ENCODE measurements around the gene TKFC. TPM values are rescaled to one million over a fixed set of nuclear protein-coding genes. Genes with fewer than 3 reads are reported as not detected.

TKFC gene
- polyA plus RNA-seq, 4 donors = 240 to 1,038 (median 445) TPM

GRCh38 chr11:61337706-61338470, 4.9 kb downstream of the TKFC start:
- peaks cover 0 to 67% (median 14%) of the 10 kb centered on the region in 3 donors for H3K36me3 ChIP-seq (ENCODE audit: control insufficient read depth in 3 of 3, insufficient read depth in 2 of 3, low read depth in 1 of 3, low read length in 3 of 3)
- no peak overlapping the region for H3K4me3 ChIP-seq (ENCODE audit: low read depth in 1 of 3, low read length in 3 of 3)
- H3K4me1 ChIP-seq (ENCODE audit: control insufficient read depth in 3 of 3, insufficient read depth in 2 of 3, low read depth in 1 of 3, low read length in 2 of 3) = peaks cover 0 to 28% (median 2%) of the 10 kb centered on the region in 3 donors
- H3K9me3 ChIP-seq (ENCODE audit: control insufficient read depth in 2 of 2, insufficient read depth in 1 of 2, low read depth in 1 of 2, low read length in 1 of 2) = no peaks in the 10 kb centered on the region
- 93 to 96% (median 95%) methylated on average over 15 of the region's 15 CpGs for WGBS, 3 donors
- FAIRE-seq (no peak), DNase-seq (no peak)
- H3K27ac ChIP-seq (ENCODE audit: low read depth in 1 of 3, low read length in 2 of 3) = no peak overlapping the region
- H3K27me3 ChIP-seq (ENCODE audit: control insufficient read depth in 3 of 3, insufficient read depth in 3 of 3, low read length in 3 of 3) = no peaks in the 10 kb centered on the region

DNA sequence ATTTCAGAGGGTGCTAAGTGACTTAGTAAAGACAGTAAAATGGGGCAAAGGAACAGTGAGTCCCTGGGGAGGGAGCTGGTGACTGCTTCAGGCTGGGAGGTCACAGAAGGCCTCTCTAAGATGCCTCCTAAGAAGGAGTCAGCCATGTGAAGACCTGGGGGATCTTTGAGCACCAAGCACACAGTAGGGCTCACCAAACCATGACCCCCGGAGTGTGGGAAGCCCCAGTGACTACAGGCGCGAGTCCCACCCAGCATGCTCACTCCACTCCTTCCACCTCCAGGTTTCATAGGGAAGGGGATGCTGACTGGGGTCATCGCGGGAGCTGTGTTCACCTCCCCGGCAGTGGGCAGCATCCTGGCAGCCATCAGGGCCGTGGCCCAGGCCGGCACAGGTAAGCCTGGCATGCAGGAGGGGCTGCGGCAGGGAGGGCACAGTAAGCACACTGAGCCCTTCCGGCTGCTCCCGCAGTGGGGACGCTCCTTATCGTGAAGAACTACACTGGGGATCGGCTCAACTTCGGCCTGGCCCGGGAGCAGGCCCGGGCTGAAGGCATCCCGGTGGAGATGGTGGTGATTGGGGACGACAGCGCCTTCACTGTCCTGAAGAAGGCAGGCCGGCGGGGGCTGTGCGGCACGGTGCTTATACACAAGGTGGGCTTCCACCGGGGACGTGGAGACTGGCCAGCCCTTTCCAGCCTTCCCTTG, 5.9 kb downstream of the TKFC start:
- H3K36me3 ChIP-seq (ENCODE audit: control insufficient read depth in 3 of 3, insufficient read depth in 2 of 3, low read depth in 1 of 3, low read length in 3 of 3) = peaks cover 0 to 77% (median 18%) of the 10 kb centered on the region in 3 donors
- 91 to 94% (median 92%) methylated on average over 25 to 26 of the region's 26 CpGs for WGBS, 3 donors
- no peak overlapping the region for H3K27ac ChIP-seq (ENCODE audit: low read depth in 1 of 3, low read length in 2 of 3)
- no peaks in the 10 kb centered on the region for H3K9me3 ChIP-seq (ENCODE audit: control insufficient read depth in 2 of 2, insufficient read depth in 1 of 2, low read depth in 1 of 2, low read length in 1 of 2)
- H3K4me3 ChIP-seq (ENCODE audit: low read depth in 1 of 3, low read length in 3 of 3) = no peak overlapping the region
- no peaks in the 10 kb centered on the region for H3K27me3 ChIP-seq (ENCODE audit: control insufficient read depth in 3 of 3, insufficient read depth in 3 of 3, low read length in 3 of 3)
- peaks cover 0 to 22% (median 2%) of the 10 kb centered on the region in 3 donors for H3K4me1 ChIP-seq (ENCODE audit: control insufficient read depth in 3 of 3, insufficient read depth in 2 of 3, low read depth in 1 of 3, low read length in 2 of 3)
- FAIRE-seq = no peak
- no peak for DNase-seq

GRCh38 chr11:61339490-61339878, 6.5 kb downstream of the TKFC start:
- WGBS, 3 donors = 81 to 86% (median 82%) methylated on average over 4 of the region's 4 CpGs
- H3K4me1 ChIP-seq (ENCODE audit: control insufficient read depth in 3 of 3, insufficient read depth in 2 of 3, low read depth in 1 of 3, low read length in 2 of 3) = peaks cover 0 to 18% (median 2%) of the 10 kb centered on the region in 3 donors
- H3K36me3 ChIP-seq (ENCODE audit: control insufficient read depth in 3 of 3, insufficient read depth in 2 of 3, low read depth in 1 of 3, low read length in 3 of 3) = peaks cover 0 to 82% (median 18%) of the 10 kb centered on the region in 3 donors
- DNase-seq = no peak
- no peak overlapping the region for H3K4me3 ChIP-seq (ENCODE audit: low read depth in 1 of 3, low read length in 3 of 3)
- no peak for FAIRE-seq
- no peaks in the 10 kb centered on the region for H3K27me3 ChIP-seq (ENCODE audit: control insufficient read depth in 3 of 3, insufficient read depth in 3 of 3, low read length in 3 of 3)
- H3K27ac ChIP-seq (ENCODE audit: low read depth in 1 of 3, low read length in 2 of 3) = no peak overlapping the region
- H3K9me3 ChIP-seq (ENCODE audit: control insufficient read depth in 2 of 2, insufficient read depth in 1 of 2, low read depth in 1 of 2, low read length in 1 of 2) = no peaks in the 10 kb centered on the region

DNA sequence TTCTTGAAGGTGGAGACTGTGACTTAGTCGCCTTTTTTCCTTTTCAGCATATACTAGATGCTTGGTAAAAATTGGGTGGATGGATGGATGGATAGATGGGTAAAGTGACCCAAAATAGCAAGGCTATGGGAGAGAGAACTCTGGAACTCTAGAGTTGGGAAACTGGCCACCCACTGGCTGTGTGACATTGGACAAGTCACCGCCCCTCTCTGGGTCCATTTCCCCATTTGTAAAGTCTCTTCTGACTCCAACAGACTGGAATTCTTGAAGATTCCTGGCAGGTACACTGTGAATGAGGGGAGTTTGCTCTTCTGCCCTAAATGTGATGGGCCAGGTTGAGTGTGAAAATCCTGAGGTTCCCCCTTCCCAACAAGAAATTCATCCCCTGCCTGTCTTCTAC, 8.0 kb downstream of the TKFC start:
- Histone ChIP-seq H3K9me3 (ENCODE audit: control insufficient read depth in 2 of 2, insufficient read depth in 1 of 2, low read depth in 1 of 2, low read length in 1 of 2) (no peaks in the 10 kb centered on the region), H3K4me3 (ENCODE audit: low read depth in 1 of 3, low read length in 3 of 3) (no peak overlapping the region), H3K27me3 (ENCODE audit: control insufficient read depth in 3 of 3, insufficient read depth in 3 of 3, low read length in 3 of 3) (no peaks in the 10 kb centered on the region), H3K36me3 (ENCODE audit: control insufficient read depth in 3 of 3, insufficient read depth in 2 of 3, low read depth in 1 of 3, low read length in 3 of 3) (peaks cover 0 to 91% (median 31%) of the 10 kb centered on the region in 3 donors), H3K27ac (ENCODE audit: low read depth in 1 of 3, low read length in 2 of 3) (no peak overlapping the region), H3K4me1 (ENCODE audit: control insufficient read depth in 3 of 3, insufficient read depth in 2 of 3, low read depth in 1 of 3, low read length in 2 of 3) (peaks cover 0 to 26% (median 2%) of the 10 kb centered on the region in 3 donors)
- DNase-seq (no peak), FAIRE-seq (no peak)
- WGBS, 3 donors = 95 to 100% (median 97%) methylated on average over 2 of the region's 2 CpGs

DNA sequence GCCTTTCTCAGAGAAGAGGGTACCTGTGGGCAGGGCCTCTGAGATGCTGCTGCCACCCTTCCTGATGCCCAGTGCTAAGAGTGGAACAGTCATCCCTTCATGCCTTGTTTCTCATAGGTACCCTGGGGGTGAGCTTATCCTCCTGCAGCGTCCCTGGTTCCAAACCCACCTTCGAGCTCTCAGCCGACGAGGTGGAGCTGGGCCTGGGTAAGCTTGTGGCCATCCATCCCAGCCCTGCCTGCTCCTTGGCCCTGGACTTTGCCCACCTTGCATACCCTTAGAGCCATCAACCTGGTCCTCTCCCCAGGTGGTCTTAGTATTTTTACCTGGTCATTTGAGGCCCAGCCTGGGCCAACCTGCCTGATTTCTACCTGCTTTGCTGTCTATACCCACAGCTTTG, 8.7 kb downstream of the TKFC start:
- Histone ChIP-seq H3K27me3 (ENCODE audit: control insufficient read depth in 3 of 3, insufficient read depth in 3 of 3, low read length in 3 of 3) (no peaks in the 10 kb centered on the region), H3K36me3 (ENCODE audit: control insufficient read depth in 3 of 3, insufficient read depth in 2 of 3, low read depth in 1 of 3, low read length in 3 of 3) (peaks cover 0 to 94% (median 36%) of the 10 kb centered on the region in 3 donors), H3K4me3 (ENCODE audit: low read depth in 1 of 3, low read length in 3 of 3) (no peak overlapping the region), H3K9me3 (ENCODE audit: control insufficient read depth in 2 of 2, insufficient read depth in 1 of 2, low read depth in 1 of 2, low read length in 1 of 2) (no peaks in the 10 kb centered on the region), H3K4me1 (ENCODE audit: control insufficient read depth in 3 of 3, insufficient read depth in 2 of 3, low read depth in 1 of 3, low read length in 2 of 3) (peaks cover 0 to 28% (median under 1%) of the 10 kb centered on the region in 3 donors), H3K27ac (ENCODE audit: low read depth in 1 of 3, low read length in 2 of 3) (no peak overlapping the region)
- no peak for FAIRE-seq
- 89 to 93% (median 93%) methylated on average over 4 of the region's 4 CpGs for WGBS, 3 donors
- DNase-seq = no peak

DNA sequence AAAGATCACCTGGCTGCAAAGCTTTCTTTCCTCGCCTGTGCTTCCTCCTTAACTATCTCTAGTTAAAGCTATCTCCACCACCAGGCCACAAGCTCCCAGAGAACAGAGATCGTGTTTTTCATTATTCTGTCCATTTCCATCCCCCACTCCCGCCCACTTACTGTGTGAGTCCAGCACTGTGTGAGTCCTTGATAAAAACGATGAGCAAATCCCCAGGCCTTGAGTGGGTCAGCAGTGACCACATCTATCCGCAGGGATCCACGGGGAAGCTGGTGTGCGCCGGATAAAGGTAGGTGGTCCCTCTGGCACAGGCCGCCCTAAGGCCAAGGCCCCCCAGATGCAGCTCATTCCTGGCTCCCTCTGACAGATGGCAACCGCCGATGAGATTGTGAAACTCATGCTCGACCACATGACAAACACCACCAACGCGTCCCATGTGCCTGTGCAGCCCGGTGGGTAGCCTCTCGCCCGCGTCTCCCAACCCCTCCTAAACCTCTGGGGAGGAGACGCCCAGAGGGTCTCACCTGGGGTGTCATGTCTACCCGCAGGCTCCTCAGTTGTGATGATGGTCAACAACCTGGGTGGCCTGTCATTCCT, 9.3 kb downstream of the TKFC start:
- Histone ChIP-seq H3K4me1 (ENCODE audit: control insufficient read depth in 3 of 3, insufficient read depth in 2 of 3, low read depth in 1 of 3, low read length in 2 of 3) (peaks cover 0 to 26% (median 0%) of the 10 kb centered on the region in 3 donors), H3K36me3 (ENCODE audit: control insufficient read depth in 3 of 3, insufficient read depth in 2 of 3, low read depth in 1 of 3, low read length in 3 of 3) (peaks cover 0 to 94% (median 36%) of the 10 kb centered on the region in 3 donors), H3K4me3 (ENCODE audit: low read depth in 1 of 3, low read length in 3 of 3) (no peak overlapping the region), H3K27me3 (ENCODE audit: control insufficient read depth in 3 of 3, insufficient read depth in 3 of 3, low read length in 3 of 3) (no peaks in the 10 kb centered on the region), H3K9me3 (ENCODE audit: control insufficient read depth in 2 of 2, insufficient read depth in 1 of 2, low read depth in 1 of 2, low read length in 1 of 2) (no peaks in the 10 kb centered on the region), H3K27ac (ENCODE audit: low read depth in 1 of 3, low read length in 2 of 3) (no peak overlapping the region)
- 90 to 94% (median 93%) methylated on average over 20 of the region's 20 CpGs for WGBS, 3 donors
- FAIRE-seq (no peak), DNase-seq (no peak)

- Histone ChIP-seq H3K27ac (ENCODE audit: low read depth in 1 of 3, low read length in 2 of 3) (peak overlapping the region in 1 of 3 donors; percentile 38), H3K9me3 (ENCODE audit: control insufficient read depth in 2 of 2, insufficient read depth in 1 of 2, low read depth in 1 of 2, low read length in 1 of 2) (no peaks in the 10 kb centered on the region), H3K4me3 (ENCODE audit: low read depth in 1 of 3, low read length in 3 of 3) (no peak overlapping the region), H3K4me1 (ENCODE audit: control insufficient read depth in 3 of 3, insufficient read depth in 2 of 3, low read depth in 1 of 3, low read length in 2 of 3) (peaks cover 0 to 34% (median 0%) of the 10 kb centered on the region in 3 donors), H3K27me3 (ENCODE audit: control insufficient read depth in 3 of 3, insufficient read depth in 3 of 3, low read length in 3 of 3) (no peaks in the 10 kb centered on the region), H3K36me3 (ENCODE audit: control insufficient read depth in 3 of 3, insufficient read depth in 2 of 3, low read depth in 1 of 3, low read length in 3 of 3) (peaks cover 2 to 95% (median 32%) of the 10 kb centered on the region in 3 donors)
- DNase-seq = no peak
- WGBS, 3 donors = 92 to 93% (median 93%) methylated on average over 28 to 29 of the region's 29 CpGs
- FAIRE-seq = no peak
Observed at GRCh38 chr11:61343792-61344745, 11.0 kb downstream of the TKFC start.
